Measurements from ENCODE around the gene GPS1.
A peak's percentile ranks its signal among the peaks of the same experiment; 100 is the strongest.

GPS1 gene

GRCh38 chr17:82051776-82052637 lies at the start of gene GPS1, which contains the start of gene RFNG:
Gene GPS1, plus strand, starts transcription at chr17:82051898. Its CDS starts 34 bp downstream, at chr17:82051932.
Gene RFNG, minus strand, starts transcription at chr17:82051811. Its CDS starts 45 bp downstream, at chr17:82051766.
- DNase-seq = peak; percentile 73

GRCh38 chr17:82003411-82004381 lies 48.0 kb upstream of the GPS1 start:
- DNase-seq = no peak

- DNase-seq = no peak
These were observed 46.9 kb upstream of the GPS1 start for GRCh38 chr17:82004517-82005455.

- no peak for DNase-seq
These were observed 45.9 kb upstream of the GPS1 start for GRCh38 chr17:82005701-82006348.

GRCh38 chr17:82006468-82007227 lies 45.0 kb upstream of the GPS1 start:
- DNase-seq = no peak

- DNase-seq = no peak
These were observed 44.5 kb upstream of the GPS1 start for GRCh38 chr17:82007228-82007494.

GRCh38 chr17:82007495-82008257 lies 44.0 kb upstream of the GPS1 start:
- DNase-seq = no peak

GRCh38 chr17:82008258-82008940 lies 43.3 kb upstream of the GPS1 start:
- no peak for DNase-seq

GRCh38 chr17:82008941-82009405 lies 42.7 kb upstream of the GPS1 start:
- no peak for DNase-seq

- no peak for DNase-seq
These were observed 42.3 kb upstream of the GPS1 start for GRCh38 chr17:82009413-82009812.

GRCh38 chr17:82010575-82011525 lies 40.8 kb upstream of the GPS1 start:
- no peak for DNase-seq

GRCh38 chr17:82011617-82012187 lies 40.0 kb upstream of the GPS1 start:
- DNase-seq = no peak

- DNase-seq = no peak
These were observed 39.4 kb upstream of the GPS1 start for GRCh38 chr17:82012261-82012639.

GRCh38 chr17:82012640-82013295 lies 38.9 kb upstream of the GPS1 start:
- DNase-seq = no peak

- DNase-seq = no peak
These were observed 38.4 kb upstream of the GPS1 start for GRCh38 chr17:82013341-82013740.

- no peak for DNase-seq
These were observed 37.9 kb upstream of the GPS1 start for GRCh38 chr17:82013772-82014321.

- no peak for DNase-seq
These were observed 37.3 kb upstream of the GPS1 start for GRCh38 chr17:82014432-82014831.

Measured in NCI-H2171 (cell line).